ENCODE measurements around the gene LSMEM2. TPM values are rescaled to one million over a fixed set of nuclear protein-coding genes. Genes with fewer than 3 reads are reported as not detected.

Gene LSMEM2
- total and polyA plus RNA-seq, 9 of the 15 experiments (the other 6 are each of a cell fraction or from before 2014, with no cell fraction given) = not detected

DNA sequence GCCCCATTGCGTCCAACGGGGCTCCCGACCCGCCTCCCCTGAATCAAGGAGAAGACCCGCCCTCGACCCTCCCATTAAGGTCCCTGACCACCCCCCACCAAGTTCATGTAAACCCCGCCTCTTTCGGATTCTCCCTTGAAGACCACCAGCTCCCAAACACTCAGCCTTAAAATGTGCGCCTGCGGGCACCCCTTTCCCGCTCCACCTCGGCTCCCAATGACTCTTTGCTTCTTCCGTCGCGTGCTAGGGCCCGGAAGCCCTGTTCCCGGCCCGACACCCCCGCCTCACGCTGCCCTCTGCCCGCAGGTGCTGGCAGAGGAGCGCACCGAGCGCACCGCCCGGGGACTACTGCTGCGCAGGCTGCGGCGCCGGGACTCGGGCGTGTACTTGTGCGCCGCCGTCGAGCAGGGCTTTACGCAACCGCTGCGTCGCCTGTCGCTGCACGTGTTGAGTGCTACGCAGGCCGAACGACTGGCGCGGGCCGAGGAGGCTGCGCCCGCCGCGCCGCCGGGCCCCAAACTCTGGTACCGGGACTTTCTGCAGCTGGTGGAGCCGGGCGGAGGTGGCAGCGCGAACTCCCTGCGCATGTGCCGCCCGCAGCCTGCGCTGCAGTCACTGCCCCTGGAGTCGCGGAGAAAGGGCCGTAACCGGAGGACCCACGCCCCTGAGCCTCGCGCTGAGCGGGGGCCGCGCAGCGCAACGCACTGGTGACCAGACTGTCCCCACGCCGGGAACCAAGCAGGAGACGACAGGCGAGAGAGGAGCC is 2.7 kb upstream of the LSMEM2 start:
- POLR2A ChIA-PET = no interaction called here
- BruUV-seq (replicated peaks) = no TSS peak
- Histone ChIP-seq H3K4me2 (ENCODE audit: insufficient read depth, low read length) (no peak overlapping the region), H3K9me1 (ENCODE audit: control insufficient read depth, insufficient read depth, low read length) (no peaks in the 10 kb centered on the region), H3K27ac (ENCODE audit: extremely low read depth, low read depth, low read length) (no peak overlapping the region), H3K79me2 (ENCODE audit: control insufficient read depth, insufficient read depth, low read length) (no peaks in the 10 kb centered on the region), H3K9ac (ENCODE audit: insufficient read depth in 1 of 2, low read depth in 2 of 2, low read length in 2 of 2) (no peak overlapping the region), H3K27me3 (ENCODE audit: control insufficient read depth in 2 of 2, insufficient read depth in 2 of 2, low read length in 2 of 2) (no peaks in the 10 kb centered on the region), H3K4me3 (no peak overlapping the region), H2AFZ (ENCODE audit: low read depth, low read length) (no peak overlapping the region), H3K4me1 (replicated peaks in 1 of 2; ENCODE audit: control insufficient read depth in 2 of 2, insufficient read depth in 2 of 2, low read length in 2 of 2) (peaks cover 4 to 38% of the 10 kb centered on the region in 2 experiments; a peak in 3 of 5 replicates), H3K9me3 (replicated peaks; ENCODE audit: control insufficient read depth, insufficient read depth, low read depth, low read length) (no peaks in the 10 kb centered on the region), H4K20me1 (replicated peaks; ENCODE audit: control insufficient read depth, insufficient read depth, low read length) (no peaks in the 10 kb centered on the region), H3K36me3 (ENCODE audit: control insufficient read depth, insufficient read depth, low read length) (no peaks in the 10 kb centered on the region)
- intact Hi-C loops (cut with micrococcal nuclease) = no loop called here
- WGBS (ENCODE audit: insufficient coverage, low coverage, missing lambda C conversion rate) = 85% methylated on average over 26 of the region's 79 CpGs
- CTCF ChIA-PET (ENCODE audit: low intra/inter-chr PET ratio) = no interaction called here
- TF ChIP-seq POLR2B (IDR thresholded peaks at IDR 0.05; ENCODE audit: low read depth, partially characterized antibody) (no peak), ZNF561 (CRISPR knock-in tag; conservative IDR thresholded peaks at IDR 0.05) (no peak), CBFA2T3 (IDR thresholded peaks at IDR 0.05) (no peak), ZZZ3 (IDR thresholded peaks at IDR 0.05) (no peak), L3MBTL2 (IDR thresholded peaks at IDR 0.05) (no peak), KDM2B (CRISPR knock-in tag; IDR thresholded peaks at IDR 0.05) (no peak), BRD9 (IDR thresholded peaks at IDR 0.05; ENCODE audit: low read depth, partially characterized antibody) (no peak), HMG20A (CRISPR knock-in tag; conservative IDR thresholded peaks at IDR 0.05) (no peak), PRMT5 (CRISPR knock-in tag; IDR thresholded peaks at IDR 0.05) (no peak), RFX5 (IDR thresholded peaks at IDR 0.05; ENCODE audit: low read depth, low read length) (no peak)
- TF ChIP-seq, protein P1, sequence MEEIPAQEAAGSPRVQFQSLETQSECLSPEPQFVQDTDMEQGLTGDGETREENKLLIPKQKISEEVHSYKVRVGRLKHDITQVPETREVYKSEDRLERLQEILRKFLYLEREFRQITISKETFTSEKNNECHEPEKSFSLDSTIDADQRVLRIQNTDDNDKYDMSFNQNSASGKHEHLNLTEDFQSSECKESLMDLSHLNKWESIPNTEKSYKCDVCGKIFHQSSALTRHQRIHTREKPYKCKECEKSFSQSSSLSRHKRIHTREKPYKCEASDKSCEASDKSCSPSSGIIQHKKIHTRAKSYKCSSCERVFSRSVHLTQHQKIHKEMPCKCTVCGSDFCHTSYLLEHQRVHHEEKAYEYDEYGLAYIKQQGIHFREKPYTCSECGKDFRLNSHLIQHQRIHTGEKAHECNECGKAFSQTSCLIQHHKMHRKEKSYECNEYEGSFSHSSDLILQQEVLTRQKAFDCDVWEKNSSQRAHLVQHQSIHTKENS (CRISPR knock-in tag; IDR thresholded peaks at IDR 0.05) = no peak
- TF ChIP-seq, protein P2, sequence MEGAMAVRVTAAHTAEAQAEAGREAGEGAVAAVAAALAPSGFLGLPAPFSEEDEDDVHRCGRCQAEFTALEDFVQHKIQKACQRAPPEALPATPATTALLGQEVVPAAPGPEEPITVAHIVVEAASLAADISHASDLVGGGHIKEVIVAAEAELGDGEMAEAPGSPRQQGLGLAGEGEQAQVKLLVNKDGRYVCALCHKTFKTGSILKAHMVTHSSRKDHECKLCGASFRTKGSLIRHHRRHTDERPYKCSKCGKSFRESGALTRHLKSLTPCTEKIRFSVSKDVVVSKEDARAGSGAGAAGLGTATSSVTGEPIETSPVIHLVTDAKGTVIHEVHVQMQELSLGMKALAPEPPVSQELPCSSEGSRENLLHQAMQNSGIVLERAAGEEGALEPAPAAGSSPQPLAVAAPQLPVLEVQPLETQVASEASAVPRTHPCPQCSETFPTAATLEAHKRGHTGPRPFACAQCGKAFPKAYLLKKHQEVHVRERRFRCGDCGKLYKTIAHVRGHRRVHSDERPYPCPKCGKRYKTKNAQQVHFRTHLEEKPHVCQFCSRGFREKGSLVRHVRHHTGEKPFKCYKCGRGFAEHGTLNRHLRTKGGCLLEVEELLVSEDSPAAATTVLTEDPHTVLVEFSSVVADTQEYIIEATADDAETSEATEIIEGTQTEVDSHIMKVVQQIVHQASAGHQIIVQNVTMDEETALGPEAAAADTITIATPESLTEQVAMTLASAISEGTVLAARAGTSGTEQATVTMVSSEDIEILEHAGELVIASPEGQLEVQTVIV (CRISPR knock-in tag; IDR thresholded peaks at IDR 0.05; ENCODE audit: borderline replicate concordance) = no peak
- TF ChIP-seq, protein P3, sequence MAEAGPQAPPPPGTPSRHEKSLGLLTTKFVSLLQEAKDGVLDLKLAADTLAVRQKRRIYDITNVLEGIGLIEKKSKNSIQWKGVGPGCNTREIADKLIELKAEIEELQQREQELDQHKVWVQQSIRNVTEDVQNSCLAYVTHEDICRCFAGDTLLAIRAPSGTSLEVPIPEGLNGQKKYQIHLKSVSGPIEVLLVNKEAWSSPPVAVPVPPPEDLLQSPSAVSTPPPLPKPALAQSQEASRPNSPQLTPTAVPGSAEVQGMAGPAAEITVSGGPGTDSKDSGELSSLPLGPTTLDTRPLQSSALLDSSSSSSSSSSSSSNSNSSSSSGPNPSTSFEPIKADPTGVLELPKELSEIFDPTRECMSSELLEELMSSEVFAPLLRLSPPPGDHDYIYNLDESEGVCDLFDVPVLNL (CRISPR knock-in tag; IDR thresholded peaks at IDR 0.05; ENCODE audit: low read depth) = no peak
- TF ChIP-seq, protein P4, sequence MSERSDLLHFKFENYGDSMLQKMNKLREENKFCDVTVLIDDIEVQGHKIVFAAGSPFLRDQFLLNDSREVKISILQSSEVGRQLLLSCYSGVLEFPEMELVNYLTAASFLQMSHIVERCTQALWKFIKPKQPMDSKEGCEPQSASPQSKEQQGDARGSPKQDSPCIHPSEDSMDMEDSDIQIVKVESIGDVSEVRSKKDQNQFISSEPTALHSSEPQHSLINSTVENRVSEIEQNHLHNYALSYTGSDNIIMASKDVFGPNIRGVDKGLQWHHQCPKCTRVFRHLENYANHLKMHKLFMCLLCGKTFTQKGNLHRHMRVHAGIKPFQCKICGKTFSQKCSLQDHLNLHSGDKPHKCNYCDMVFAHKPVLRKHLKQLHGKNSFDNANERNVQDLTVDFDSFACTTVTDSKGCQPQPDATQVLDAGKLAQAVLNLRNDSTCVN (CRISPR knock-in tag; IDR thresholded peaks at IDR 0.05) = no peak
- ATAC-seq (no peak), FAIRE-seq (no peak), DNase-seq (ENCODE audit: extremely low read depth in 1 of 4, low spot score in 3 of 4) (no peak)
- in situ Hi-C loops (cut with MboI) = no loop called here
